NT2/D1 (cell line): ENCODE measurements around the gene AAMP.

Experiments
- SUZ12 ChIP-seq: IDR thresholded peaks from 2 replicates; pipeline ENCODE4 v1.6.1; 2011; ENCODE audit not compliant: insufficient read length, insufficient read depth; ENCODE audit errors: extremely low read depth
- YY1 ChIP-seq: IDR thresholded peaks from 2 replicates; pipeline ENCODE4 v1.6.1; 2011; ENCODE audit not compliant: insufficient read length, insufficient read depth

DNA sequence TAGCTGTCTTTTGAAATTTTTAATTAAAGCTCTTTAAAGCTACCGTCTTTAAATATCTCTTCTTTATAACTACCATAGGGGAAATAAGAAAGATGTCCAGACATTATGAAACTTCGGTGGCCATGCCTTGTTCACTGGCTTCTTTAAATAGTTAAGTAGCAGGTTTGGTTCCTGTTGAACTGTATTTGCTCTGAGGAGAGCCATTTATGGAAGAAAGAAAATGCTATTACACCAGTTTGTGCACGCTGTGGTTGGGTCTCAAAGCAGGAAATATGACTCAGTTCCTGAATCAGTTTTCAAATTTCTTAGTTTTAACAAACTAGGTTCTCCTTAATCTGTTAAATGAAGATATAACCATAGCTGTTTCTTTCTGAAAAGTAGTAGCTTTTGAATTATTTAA lies 40.7 kb downstream of the AAMP start:
- no peak for TF ChIP-seq YY1
- TF ChIP-seq SUZ12, result no peak
